Measurements from ENCODE around the gene GABRR2.

- TF ChIP-seq CTCF (conservative IDR thresholded peaks at IDR 0.05; ENCODE audit: low read length), result no peak
- no peak for TF ChIP-seq EZH2phosphoT487 (IDR thresholded peaks at IDR 0.05; ENCODE audit: borderline replicate concordance)
Observed at GRCh38 chr6:89237158-89237557, 77.9 kb downstream of the GABRR2 start.

All from Loucy (cell line).